Erythroblast (primary cell): ENCODE measurements around the gene ADAMTS20.

Experiments used
- GATA1 ChIP-seq: IDR thresholded peaks from 2 replicates; pipeline ENCODE4 v1.6.1; 2011; ENCODE audit warnings: low read depth, mild to moderate bottlenecking, control low read depth, low read length, moderate library complexity
- POLR2A ChIP-seq: IDR thresholded peaks from 2 replicates; pipeline ENCODE4 v1.6.1; 2011; ENCODE audit warnings: mild to moderate bottlenecking, low read length

GRCh38 chr12:43416981-43417380 is 135.0 kb downstream of the ADAMTS20 start:
- TF ChIP-seq POLR2A (no peak), GATA1 (no peak)
